Activated naive CD4-positive, alpha-beta T cell treated with anti-CD3 and anti-CD28 coated beads for 36 hours (primary cell): Measurements from ENCODE around the gene RBM44. TPM values are rescaled to one million over a fixed set of nuclear protein-coding genes. Genes with fewer than 3 reads are reported as not detected.
"Not testable (repeated sequence)": the region's sequence is repeated elsewhere in the genome, so short reads cannot be mapped to it uniquely, and the experiment has no call there.

Experiments used
- CTCF ChIA-PET: fragments of 350-600 bp; sonication (Branson Sonifier 250); formaldehyde crosslinking; loops from one replicate; lab custom pipeline; 2021; ENCODE audit warnings: antibody characterized with exemption; lab: Charles Lee
- DNase-seq: peaks from one replicate; pipeline ENCODE4 v3.0.0-alpha.2; 2020
- H3K27ac Mint-ChIP-seq: one replicate; pipeline ENCODE4 v1.8.0; 2021; ENCODE audit warnings: mild to moderate bottlenecking, mixed read lengths
- H3K27me3 Mint-ChIP-seq: one replicate; pipeline ENCODE4 v1.8.0; 2021; ENCODE audit warnings: low read depth, mixed read lengths
- H3K36me3 Mint-ChIP-seq: one replicate; pipeline ENCODE4 v1.8.0; 2021; ENCODE audit warnings: low read depth, mixed read lengths
- H3K4me1 Mint-ChIP-seq: one replicate; pipeline ENCODE4 v1.8.0; 2021; ENCODE audit warnings: low read depth, mixed read lengths
- H3K4me3 Mint-ChIP-seq: one replicate; pipeline ENCODE4 v1.8.0; 2021; ENCODE audit warnings: mild to moderate bottlenecking, moderate library complexity, mixed read lengths
- H3K9me3 Mint-ChIP-seq: one replicate; pipeline ENCODE4 v1.8.0; 2021; ENCODE audit warnings: mixed read lengths
- intact Hi-C: fragments of 100-400 bp; cut with micrococcal nuclease; formaldehyde crosslinking; loops from one replicate; pipeline ENCODE4 v1.15.1; 2023
- total RNA-seq, 2 experiments: library from RNA; stranded (reverse); gene quantifications; one replicate each; pipeline ENCODE4 v1.2.3, GENCODE V29; 2021

The RBM44 gene
- under 1 TPM; 0.52 to 0.84 TPM for total RNA-seq

- no peaks in the 10 kb centered on the region for H3K4me1 Mint-ChIP-seq
- H3K36me3 Mint-ChIP-seq = peaks cover 2% of the 10 kb centered on the region
- intact Hi-C loops = no loop called here
- H3K4me3 Mint-ChIP-seq = no peak within 1 kb of the TSS
- no peak for DNase-seq
- CTCF ChIA-PET = no interaction called here
- no peaks in the 10 kb centered on the region for H3K27me3 Mint-ChIP-seq
- H3K9me3 Mint-ChIP-seq = peaks cover 6% of the 10 kb centered on the region
- H3K27ac Mint-ChIP-seq = no peak within 1 kb of the TSS
These were observed at the start of gene RBM44 for GRCh38 chr2:237798236-237799059. Gene RBM44, plus strand, starts transcription at chr2:237798779. Its CDS starts 14,831 bp downstream, at chr2:237813610.

- Mint-ChIP-seq H3K4me3 (no peak overlapping the region), H3K9me3 (no peaks in the 10 kb centered on the region), H3K36me3 (peaks cover 37% of the 10 kb centered on the region), H3K27me3 (no peaks in the 10 kb centered on the region), H3K27ac (no peak overlapping the region), H3K4me1 (peaks cover 12% of the 10 kb centered on the region)
- intact Hi-C loops = no loop called here
- DNase-seq = no peak
- CTCF ChIA-PET = no interaction called here
These were observed 49.6 kb upstream of the RBM44 start for GRCh38 chr2:237749002-237749401.

GRCh38 chr2:237749961-237750360, 48.6 kb upstream of the RBM44 start:
- no peaks in the 10 kb centered on the region for H3K27me3 Mint-ChIP-seq
- H3K27ac Mint-ChIP-seq = no peak overlapping the region
- peaks cover 9% of the 10 kb centered on the region for H3K4me1 Mint-ChIP-seq
- CTCF ChIA-PET = no interaction called here
- DNase-seq = no peak
- no peaks in the 10 kb centered on the region for H3K9me3 Mint-ChIP-seq
- peaks cover 43% of the 10 kb centered on the region for H3K36me3 Mint-ChIP-seq
- intact Hi-C loops = no loop called here
- H3K4me3 Mint-ChIP-seq = no peak overlapping the region

- H3K4me1 Mint-ChIP-seq, DNase-seq, intact Hi-C loops, H3K27me3 Mint-ChIP-seq, H3K27ac Mint-ChIP-seq, H3K4me3 Mint-ChIP-seq, CTCF ChIA-PET, H3K9me3 Mint-ChIP-seq: not testable (repeated sequence)
- peaks cover 44% of the 10 kb centered on the region for H3K36me3 Mint-ChIP-seq
These were observed 48.1 kb upstream of the RBM44 start for GRCh38 chr2:237750441-237750840.

- Mint-ChIP-seq H3K27me3 (no peaks in the 10 kb centered on the region), H3K27ac (no peak overlapping the region), H3K4me3 (no peak overlapping the region), H3K9me3 (no peaks in the 10 kb centered on the region), H3K4me1 (peaks cover 6% of the 10 kb centered on the region), H3K36me3 (peaks cover 39% of the 10 kb centered on the region)
- intact Hi-C loops = no loop called here
- no peak for DNase-seq
- CTCF ChIA-PET = no interaction called here
These were observed 45.8 kb upstream of the RBM44 start for GRCh38 chr2:237752761-237753165.

GRCh38 chr2:237754182-237754581, 44.4 kb upstream of the RBM44 start:
- peaks cover 6% of the 10 kb centered on the region for H3K4me1 Mint-ChIP-seq
- CTCF ChIA-PET = interaction anchor here (0.6 to 2.6 kb wide), 3 partner anchors 9 to 82 kb away, joined by 3 to 14 read pairs (median 4); no protein-coding TSS in a partner anchor

GRCh38 chr2:237754626-237755248, 43.8 kb upstream of the RBM44 start:
- no peak overlapping the region for H3K27ac Mint-ChIP-seq
- H3K36me3 Mint-ChIP-seq = peaks cover 42% of the 10 kb centered on the region
- H3K27me3 Mint-ChIP-seq = no peaks in the 10 kb centered on the region
- CTCF ChIA-PET = interaction anchor here (0.6 to 2.6 kb wide), 2 partner anchors 10 to 31 kb away, joined by 3 to 14 read pairs; no protein-coding TSS in a partner anchor
- H3K9me3 Mint-ChIP-seq = no peaks in the 10 kb centered on the region
- intact Hi-C loops = no loop called here
- peaks cover 6% of the 10 kb centered on the region for H3K4me1 Mint-ChIP-seq
- no peak overlapping the region for H3K4me3 Mint-ChIP-seq
- no peak for DNase-seq

More at GRCh38 chr2:237754182-237754581, 44.4 kb upstream of the RBM44 start:
- Mint-ChIP-seq H3K27me3 (no peaks in the 10 kb centered on the region), H3K4me3 (no peak overlapping the region), H3K9me3 (no peaks in the 10 kb centered on the region), H3K27ac (no peak overlapping the region), H3K36me3 (peaks cover 40% of the 10 kb centered on the region)
- DNase-seq = no peak
- intact Hi-C loops = no loop called here

GRCh38 chr2:237757616-237758015, 41.0 kb upstream of the RBM44 start:
- Mint-ChIP-seq H3K9me3 (no peaks in the 10 kb centered on the region), H3K27ac (no peak overlapping the region), H3K4me3 (no peak overlapping the region), H3K4me1 (peaks cover 2% of the 10 kb centered on the region), H3K27me3 (no peaks in the 10 kb centered on the region), H3K36me3 (peaks cover 45% of the 10 kb centered on the region)
- CTCF ChIA-PET = interaction anchor here (1.2 kb wide), 1 partner anchor 84 kb away, joined by 4 read pairs; no protein-coding TSS in a partner anchor
- intact Hi-C loops = no loop called here
- DNase-seq = no peak

- Mint-ChIP-seq H3K4me3 (no peak overlapping the region), H3K27me3 (no peaks in the 10 kb centered on the region), H3K4me1 (no peaks in the 10 kb centered on the region), H3K9me3 (no peaks in the 10 kb centered on the region), H3K27ac (no peak overlapping the region), H3K36me3 (peaks cover 44% of the 10 kb centered on the region)
- DNase-seq = no peak
- intact Hi-C loops = no loop called here
- CTCF ChIA-PET = interaction anchor here (0.9 to 1.2 kb wide), 2 partner anchors 13 to 85 kb away, joined by 4 read pairs; no protein-coding TSS in a partner anchor
These were observed 40.4 kb upstream of the RBM44 start for GRCh38 chr2:237758185-237758584.

- no peak overlapping the region for H3K27ac Mint-ChIP-seq
- DNase-seq = no peak
- H3K36me3 Mint-ChIP-seq = peaks cover 48% of the 10 kb centered on the region
- no peaks in the 10 kb centered on the region for H3K27me3 Mint-ChIP-seq
- CTCF ChIA-PET = no interaction called here
- H3K4me1 Mint-ChIP-seq = no peaks in the 10 kb centered on the region
- no peak overlapping the region for H3K4me3 Mint-ChIP-seq
- intact Hi-C loops = no loop called here
- H3K9me3 Mint-ChIP-seq = no peaks in the 10 kb centered on the region
These were observed 39.4 kb upstream of the RBM44 start for GRCh38 chr2:237759176-237759575.

- no peak overlapping the region for H3K27ac Mint-ChIP-seq
- H3K4me1 Mint-ChIP-seq = no peaks in the 10 kb centered on the region
- H3K4me3 Mint-ChIP-seq = no peak overlapping the region
- H3K27me3 Mint-ChIP-seq = no peaks in the 10 kb centered on the region
- H3K36me3 Mint-ChIP-seq = peaks cover 44% of the 10 kb centered on the region
- intact Hi-C loops = no loop called here
- CTCF ChIA-PET = interaction anchor here (0.5 to 1.8 kb wide), 3 partner anchors 15 to 280 kb away, joined by 3 to 7 read pairs (median 3); no protein-coding TSS in a partner anchor
- no peak for DNase-seq
- no peaks in the 10 kb centered on the region for H3K9me3 Mint-ChIP-seq
These were observed 37.8 kb upstream of the RBM44 start for GRCh38 chr2:237760506-237761502.
